HepG2 (cell line): ENCODE results near the gene NUP93. TPM values are rescaled to one million over a fixed set of nuclear protein-coding genes. Genes with fewer than 3 reads are reported as not detected.

Experiments
- KIAA2018 ChIP-seq: sonication (generic); formaldehyde crosslinking; IDR thresholded peaks from 2 replicates; pipeline ENCODE4 v1.5.0; 2020; ENCODE audit warnings: mild to moderate bottlenecking, missing genetic modification reagents, borderline replicate concordance
- REST ChIP-seq, 2 experiments: IDR thresholded peaks; 2 replicates each; pipeline ENCODE4 v1.6.1; 2011 to 2012; ENCODE audit warnings: low read length in 2 of 2, borderline replicate concordance in 1 of 2, low read depth in 1 of 2, mild to moderate bottlenecking in 1 of 2, moderate library complexity in 1 of 2
- polyA plus RNA-seq, 8 experiments: library from polyadenylated mRNA; depleted of rRNA in 3 of 8; stranded (reverse) in 7 of 8; unstranded in 1 of 8; fragments of >200 nt; fragmentation: Illumina TruSeq in 4 of 8; extraction: Trizol in 4 of 8; gene quantifications; 2 replicates each; pipeline versions ENCODE4 v1.2.1 to v1.2.3, GENCODE V29; 2011 to 2016; ENCODE audit warnings: low read depth in 4 of 8, missing spikeins in 1 of 8, mixed read lengths in 1 of 8; ENCODE audit not compliant: insufficient read depth in 1 of 8
- total RNA-seq, 5 experiments: library from RNA; depleted of rRNA; stranded (reverse); fragments of >200 nt; fragmentation: Illumina TruSeq; extraction: Trizol; gene quantifications; 2 replicates each; pipeline ENCODE4 v1.2.3, GENCODE V29; 2016; ENCODE audit warnings: low read depth in 1 of 5

NUP93 gene
- total and polyA plus RNA-seq, 2 of the 13 experiments (the other 11 are each of a cell fraction or from before 2014, with no cell fraction given), result 58.5 to 140 TPM

- TF ChIP-seq KIAA2018 (CRISPR knock-in tag) (no peak), REST (IDR thresholded peaks at IDR 0.05; ENCODE audit: borderline replicate concordance in 1 of 2, low read depth in 1 of 2, low read length in 2 of 2) (no peak)
These were observed 34.7 kb upstream of the NUP93 start (continued) for GRCh38 chr16:56695246-56695645.
